Measurements from ENCODE around the gene WDFY3. TPM values are rescaled to one million over a fixed set of nuclear protein-coding genes. Genes with fewer than 3 reads are reported as not detected.

The WDFY3 gene
- total and polyA plus RNA-seq, 2 of the 13 experiments (the other 11 are each of a cell fraction or from before 2014, with no cell fraction given) = 16.7 to 24.5 TPM

GRCh38 chr4:84958434-84958833 lies 8.1 kb downstream of the WDFY3 start (continued):
- TF ChIP-seq, protein P1, sequence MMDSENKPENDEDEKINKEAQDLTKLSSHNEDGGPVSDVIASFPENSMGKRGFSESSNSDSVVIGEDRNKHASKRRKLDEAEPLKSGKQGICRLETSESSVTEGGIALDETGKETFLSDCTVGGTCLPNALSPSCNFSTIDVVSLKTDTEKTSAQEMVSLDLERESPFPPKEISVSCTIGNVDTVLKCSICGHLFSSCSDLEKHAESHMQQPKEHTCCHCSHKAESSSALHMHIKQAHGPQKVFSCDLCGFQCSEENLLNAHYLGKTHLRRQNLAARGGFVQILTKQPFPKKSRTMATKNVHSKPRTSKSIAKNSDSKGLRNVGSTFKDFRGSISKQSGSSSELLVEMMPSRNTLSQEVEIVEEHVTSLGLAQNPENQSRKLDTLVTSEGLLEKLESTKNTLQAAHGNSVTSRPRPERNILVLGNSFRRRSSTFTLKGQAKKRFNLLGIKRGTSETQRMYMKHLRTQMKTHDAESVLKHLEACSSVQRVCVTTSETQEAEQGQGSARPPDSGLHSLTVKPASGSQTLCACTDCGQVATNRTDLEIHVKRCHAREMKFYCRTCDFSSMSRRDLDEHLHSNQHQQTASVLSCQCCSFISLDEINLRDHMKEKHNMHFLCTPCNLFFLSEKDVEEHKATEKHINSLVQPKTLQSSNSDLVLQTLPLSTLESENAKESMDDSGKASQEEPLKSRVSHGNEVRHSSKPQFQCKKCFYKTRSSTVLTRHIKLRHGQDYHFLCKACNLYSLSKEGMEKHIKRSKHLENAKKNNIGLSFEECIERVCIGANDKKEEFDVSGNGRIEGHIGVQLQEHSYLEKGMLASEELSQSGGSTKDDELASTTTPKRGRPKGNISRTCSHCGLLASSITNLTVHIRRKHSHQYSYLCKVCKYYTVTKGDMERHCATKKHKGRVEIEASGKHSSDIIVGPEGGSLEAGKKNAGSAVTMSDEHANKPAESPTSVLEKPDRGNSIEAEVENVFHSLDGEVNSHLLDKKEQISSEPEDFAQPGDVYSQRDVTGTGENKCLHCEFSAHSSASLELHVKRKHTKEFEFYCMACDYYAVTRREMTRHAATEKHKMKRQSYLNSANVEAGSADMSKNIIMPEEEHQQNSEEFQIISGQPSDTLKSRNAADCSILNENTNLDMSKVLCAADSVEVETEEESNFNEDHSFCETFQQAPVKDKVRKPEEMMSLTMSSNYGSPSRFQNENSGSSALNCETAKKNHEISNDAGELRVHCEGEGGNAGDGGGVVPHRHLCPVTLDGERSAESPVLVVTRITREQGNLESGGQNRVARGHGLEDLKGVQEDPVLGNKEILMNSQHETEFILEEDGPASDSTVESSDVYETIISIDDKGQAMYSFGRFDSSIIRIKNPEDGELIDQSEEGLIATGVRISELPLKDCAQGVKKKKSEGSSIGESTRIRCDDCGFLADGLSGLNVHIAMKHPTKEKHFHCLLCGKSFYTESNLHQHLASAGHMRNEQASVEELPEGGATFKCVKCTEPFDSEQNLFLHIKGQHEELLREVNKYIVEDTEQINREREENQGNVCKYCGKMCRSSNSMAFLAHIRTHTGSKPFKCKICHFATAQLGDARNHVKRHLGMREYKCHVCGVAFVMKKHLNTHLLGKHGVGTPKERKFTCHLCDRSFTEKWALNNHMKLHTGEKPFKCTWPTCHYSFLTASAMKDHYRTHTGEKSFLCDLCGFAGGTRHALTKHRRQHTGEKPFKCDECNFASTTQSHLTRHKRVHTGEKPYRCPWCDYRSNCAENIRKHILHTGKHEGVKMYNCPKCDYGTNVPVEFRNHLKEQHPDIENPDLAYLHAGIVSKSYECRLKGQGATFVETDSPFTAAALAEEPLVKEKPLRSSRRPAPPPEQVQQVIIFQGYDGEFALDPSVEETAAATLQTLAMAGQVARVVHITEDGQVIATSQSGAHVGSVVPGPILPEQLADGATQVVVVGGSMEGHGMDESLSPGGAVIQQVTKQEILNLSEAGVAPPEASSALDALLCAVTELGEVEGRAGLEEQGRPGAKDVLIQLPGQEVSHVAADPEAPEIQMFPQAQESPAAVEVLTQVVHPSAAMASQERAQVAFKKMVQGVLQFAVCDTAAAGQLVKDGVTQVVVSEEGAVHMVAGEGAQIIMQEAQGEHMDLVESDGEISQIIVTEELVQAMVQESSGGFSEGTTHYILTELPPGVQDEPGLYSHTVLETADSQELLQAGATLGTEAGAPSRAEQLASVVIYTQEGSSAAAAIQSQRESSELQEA (CRISPR knock-in tag; IDR thresholded peaks at IDR 0.05; ENCODE audit: not compliant biosample characterization) = no peak
- no peak for TF ChIP-seq MAFG (CRISPR knock-in tag; IDR thresholded peaks at IDR 0.05)
- TF ChIP-seq SATB2 (CRISPR knock-in tag; IDR thresholded peaks at IDR 0.05) = no peak
- TF ChIP-seq, protein P2, sequence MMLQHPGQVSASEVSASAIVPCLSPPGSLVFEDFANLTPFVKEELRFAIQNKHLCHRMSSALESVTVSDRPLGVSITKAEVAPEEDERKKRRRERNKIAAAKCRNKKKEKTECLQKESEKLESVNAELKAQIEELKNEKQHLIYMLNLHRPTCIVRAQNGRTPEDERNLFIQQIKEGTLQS (CRISPR knock-in tag; IDR thresholded peaks at IDR 0.05) = no peak
- TF ChIP-seq PITX1 (CRISPR knock-in tag; IDR thresholded peaks at IDR 0.05) = no peak
